Umbilical cord (tissue), 2 donors: ENCODE measurements around the gene FILIP1L. TPM values are rescaled to one million over a fixed set of nuclear protein-coding genes. Genes with fewer than 3 reads are reported as not detected.

Source experiments
- DNase-seq: peaks from one replicate; pipeline ENCODE4 v3.0.0-alpha.2; 2015; ENCODE audit warnings: low spot score
- total RNA-seq: library from RNA; depleted of rRNA; stranded (reverse); fragments of >200 nt; gene quantifications from one replicate; pipeline ENCODE4 v1.2.3, GENCODE V29; 2014; ENCODE audit warnings: low replicate concordance; ENCODE audit not compliant: insufficient read depth

The FILIP1L gene
- total RNA-seq, 1 donor from 2014 or later = 189 TPM

DNA sequence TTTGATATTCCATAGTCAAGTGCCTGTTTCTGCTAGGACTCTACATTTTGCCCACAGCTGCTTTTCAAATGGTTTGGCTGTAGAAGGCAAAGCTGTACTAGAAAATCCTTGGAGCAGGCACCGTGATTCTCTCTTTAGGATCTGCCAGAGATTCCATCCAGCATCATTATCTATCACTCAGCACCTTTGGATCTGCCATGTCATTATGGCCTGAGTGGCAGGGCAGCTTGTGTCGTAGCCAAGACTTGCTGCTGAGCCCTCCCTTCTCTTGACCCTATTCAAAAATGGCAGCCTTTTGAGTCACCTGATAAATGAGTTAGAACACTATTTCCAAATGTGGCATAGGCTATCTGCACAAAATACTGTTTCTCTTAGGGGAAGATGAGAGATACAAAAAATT, 304.7 kb downstream of the FILIP1L start:
- no peak for DNase-seq

DNA sequence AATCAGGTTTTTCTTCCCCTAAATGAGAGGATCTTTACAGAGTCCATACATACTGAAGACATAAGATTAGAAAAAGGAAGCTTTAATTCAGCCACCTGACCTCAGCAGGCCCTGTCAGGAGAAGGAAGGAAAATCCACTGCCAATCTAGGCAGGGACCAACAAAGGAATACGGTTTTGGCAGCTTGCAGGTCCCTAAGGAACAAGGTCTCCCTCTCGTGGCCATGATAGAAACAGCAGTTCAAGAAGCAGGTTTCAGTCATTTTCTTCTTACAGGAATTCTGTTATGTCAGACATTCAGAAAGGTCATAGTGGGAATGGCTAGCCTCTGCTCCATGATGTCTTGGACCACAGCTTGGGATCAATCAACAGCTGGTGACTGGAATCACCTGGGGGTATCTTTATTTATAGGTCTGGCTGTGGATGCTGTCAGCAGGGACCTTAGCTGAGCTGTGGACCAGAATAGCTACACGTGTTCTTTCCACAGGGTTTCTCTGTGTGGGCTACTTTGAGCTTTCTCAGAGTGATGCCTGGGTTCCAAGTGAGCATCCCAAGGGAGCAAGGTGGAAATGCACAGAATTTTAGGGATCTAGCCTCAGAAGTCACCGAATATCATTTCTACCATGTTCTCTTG, 306.0 kb downstream of the FILIP1L start:
- DNase-seq = peak; percentile 52

DNA sequence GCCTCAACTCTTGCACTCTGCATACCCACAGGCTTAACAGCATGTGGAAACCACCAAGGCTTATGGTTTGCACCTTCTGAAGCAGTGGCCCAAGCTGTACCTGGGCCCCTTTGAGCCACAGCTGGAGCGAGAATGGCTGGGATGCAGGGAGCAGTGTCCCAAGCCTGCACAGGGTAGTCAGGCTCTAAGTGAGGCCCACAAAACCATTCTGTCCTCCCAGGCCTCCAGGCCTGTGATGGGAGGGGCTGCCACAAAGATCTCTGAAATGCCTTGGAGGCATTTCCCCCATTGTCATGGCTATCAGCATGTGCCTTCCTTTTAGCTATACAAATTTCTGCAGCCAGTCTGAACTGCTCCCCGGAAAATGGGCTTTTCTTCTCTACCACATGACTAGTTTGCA, 309.1 kb downstream of the FILIP1L start:
- DNase-seq = no peak

DNA sequence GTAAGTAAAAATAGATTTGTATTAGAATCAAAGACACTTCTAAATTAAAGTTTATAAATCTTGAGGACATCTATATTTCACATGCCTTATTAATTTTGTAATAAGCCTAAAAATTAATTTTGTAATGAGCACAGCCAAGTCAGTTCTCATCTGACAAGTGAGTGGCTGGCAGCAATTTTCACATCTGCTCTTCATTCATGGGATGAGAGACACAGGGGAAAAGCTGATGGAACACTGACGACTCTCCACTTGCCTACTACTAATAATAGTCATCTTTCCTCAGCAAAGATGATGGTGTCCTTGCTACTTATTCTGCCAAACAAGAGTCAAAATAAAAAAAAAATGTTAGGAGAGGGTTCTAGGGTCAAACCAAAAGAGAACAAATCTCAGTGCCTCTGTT, 311.0 kb downstream of the FILIP1L start:
- no peak for DNase-seq

DNA sequence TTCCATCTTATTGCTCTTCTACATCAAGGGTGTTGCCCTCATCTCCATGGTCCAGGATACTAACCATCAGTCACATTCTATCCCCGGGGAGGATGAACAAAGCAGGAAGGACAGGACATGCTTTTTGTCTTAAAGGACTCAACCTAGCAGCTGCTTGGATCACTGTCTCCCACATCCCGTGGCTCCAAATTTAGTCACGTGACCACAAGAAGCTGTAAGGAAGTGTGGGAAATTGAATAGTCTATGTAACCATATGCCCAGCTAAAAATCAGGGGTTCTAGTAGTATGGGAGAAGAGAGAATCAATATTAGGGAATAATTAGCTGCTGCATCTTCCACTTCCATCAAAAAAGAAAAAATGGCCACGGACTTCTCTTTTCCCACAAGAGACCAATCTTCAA, 314.9 kb downstream of the FILIP1L start:
- DNase-seq = no peak

DNA sequence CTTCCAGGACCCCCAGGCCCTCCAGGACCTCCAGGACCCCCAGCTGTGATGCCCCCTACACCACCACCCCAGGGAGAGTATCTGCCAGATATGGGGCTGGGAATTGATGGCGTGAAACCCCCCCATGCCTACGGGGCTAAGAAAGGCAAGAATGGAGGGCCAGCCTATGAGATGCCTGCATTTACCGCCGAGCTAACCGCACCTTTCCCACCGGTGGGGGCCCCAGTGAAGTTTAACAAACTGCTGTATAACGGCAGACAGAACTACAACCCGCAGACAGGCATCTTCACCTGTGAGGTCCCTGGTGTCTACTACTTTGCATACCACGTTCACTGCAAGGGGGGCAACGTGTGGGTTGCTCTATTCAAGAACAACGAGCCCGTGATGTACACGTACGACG, 318.7 kb downstream of the FILIP1L start:
- no peak for DNase-seq

DNA sequence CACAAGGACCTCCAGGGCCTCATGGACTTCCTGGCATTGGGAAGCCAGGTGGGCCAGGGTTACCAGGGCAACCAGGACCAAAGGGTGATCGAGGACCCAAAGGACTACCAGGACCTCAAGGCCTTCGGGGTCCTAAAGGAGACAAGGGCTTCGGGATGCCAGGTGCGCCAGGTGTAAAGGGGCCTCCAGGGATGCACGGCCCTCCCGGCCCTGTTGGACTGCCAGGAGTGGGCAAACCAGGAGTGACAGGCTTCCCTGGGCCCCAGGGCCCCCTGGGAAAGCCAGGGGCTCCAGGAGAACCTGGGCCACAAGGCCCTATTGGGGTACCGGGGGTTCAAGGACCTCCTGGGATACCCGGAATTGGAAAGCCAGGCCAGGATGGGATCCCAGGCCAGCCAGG, 319.8 kb downstream of the FILIP1L start:
- DNase-seq = no peak

DNA sequence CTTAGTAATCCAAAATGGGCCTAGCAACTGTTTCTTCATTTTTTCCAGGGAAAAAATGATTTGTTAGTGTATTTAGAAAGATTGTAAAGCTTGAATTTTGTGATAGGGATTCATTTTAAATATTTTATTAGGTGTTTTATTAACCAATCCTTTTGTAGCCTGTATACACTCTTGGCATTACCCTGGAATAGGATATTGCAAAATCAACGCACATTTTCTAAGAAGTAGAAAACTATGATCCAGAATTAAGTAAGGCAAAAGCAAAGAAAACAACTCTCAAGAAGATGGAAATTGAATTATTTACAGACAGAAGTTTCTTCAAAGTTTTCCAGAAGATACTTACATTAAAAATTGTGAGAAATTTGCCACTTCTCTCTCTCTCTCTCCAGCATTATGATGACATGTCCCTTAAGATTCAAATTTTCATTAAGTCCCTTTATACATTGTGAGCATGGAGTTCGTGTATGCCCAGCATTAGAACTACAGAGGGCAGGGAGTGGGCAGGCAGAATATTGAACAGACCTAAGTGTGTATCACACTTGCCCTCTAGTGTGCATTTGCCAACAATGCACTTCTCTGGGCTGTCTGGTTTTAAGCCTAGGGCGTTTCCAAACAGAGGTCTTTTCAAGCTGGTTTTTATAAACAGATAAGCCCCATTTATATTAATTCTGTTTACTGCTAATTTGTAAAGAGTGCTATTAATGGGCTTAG, 325.1 kb downstream of the FILIP1L start:
- DNase-seq = peak; percentile 71

Other genes starting within 250 kb of the FILIP1L start
- gene TBC1D23, start 146.5 kb upstream of the FILIP1L start, total RNA-seq = 67.4 TPM
- 8.2 TPM for gene NIT2, start 220.3 kb upstream of the FILIP1L start, total RNA-seq